Activated CD4-positive, alpha-beta memory T cell treated with anti-CD3 and anti-CD28 coated beads, Interleukin-2, amount 10 ng/mL, durations not matched to agents 7 days and 5 days (primary cell): Measurements from ENCODE around the gene PARP8. TPM values are rescaled to one million over a fixed set of nuclear protein-coding genes. Genes with fewer than 3 reads are reported as not detected.

Source experiments
- CTCF ChIA-PET: fragments of 350-600 bp; sonication (Branson Sonifier 250); formaldehyde crosslinking; loops from one replicate; lab custom pipeline; 2021; ENCODE audit warnings: antibody characterized with exemption, inconsistent platforms; lab: Charles Lee
- POLR2A ChIA-PET: fragments of 350-600 bp; sonication (Branson Sonifier 250); formaldehyde crosslinking; loops from one replicate; lab custom pipeline; 2021; ENCODE audit warnings: antibody characterized with exemption; lab: Charles Lee
- DNase-seq: peaks from one replicate; pipeline ENCODE4 v3.0.0-alpha.2; 2020
- H3K27ac Mint-ChIP-seq: one replicate; pipeline ENCODE4 v1.8.0; 2021; ENCODE audit warnings: mild to moderate bottlenecking, mixed read lengths
- H3K27me3 Mint-ChIP-seq: one replicate; pipeline ENCODE4 v1.8.0; 2021; ENCODE audit warnings: mixed read lengths
- H3K36me3 Mint-ChIP-seq: one replicate; pipeline ENCODE4 v1.8.0; 2021; ENCODE audit warnings: low read depth, mixed read lengths
- H3K4me1 Mint-ChIP-seq: one replicate; pipeline ENCODE4 v1.8.0; 2021; ENCODE audit warnings: mixed read lengths
- H3K4me3 Mint-ChIP-seq: one replicate; pipeline ENCODE4 v1.8.0; 2021; ENCODE audit warnings: mild to moderate bottlenecking, mixed read lengths
- H3K9me3 Mint-ChIP-seq: one replicate; pipeline ENCODE4 v1.8.0; 2021; ENCODE audit warnings: mixed read lengths
- total RNA-seq, 2 experiments: library from RNA; stranded (reverse); gene quantifications; one replicate each; pipeline ENCODE4 v1.2.3, GENCODE V29; 2021

Gene PARP8
- total RNA-seq, 2 experiments from 2014 or later = 91.7 to 96.2 TPM

DNA sequence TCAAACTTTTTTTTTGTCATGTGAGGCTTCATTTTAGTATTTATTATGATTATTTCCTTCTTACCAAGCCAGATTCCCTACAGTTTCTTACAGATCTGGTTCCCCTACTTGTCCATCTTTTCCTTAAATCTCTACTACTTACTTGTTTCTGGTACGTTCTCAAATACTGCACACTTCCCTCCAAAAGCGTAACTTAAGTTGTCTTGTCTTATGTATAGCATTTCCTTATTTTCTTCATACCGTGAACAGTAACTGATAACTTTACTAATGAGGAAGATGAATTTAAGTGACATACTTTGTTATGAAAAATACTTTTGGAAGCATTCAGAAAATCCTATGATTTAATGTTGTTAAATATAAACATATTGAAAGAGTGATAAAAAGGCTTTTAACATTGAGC lies 67.3 kb downstream of the PARP8 start:
- Mint-ChIP-seq H3K4me3 (no peak overlapping the region), H3K9me3 (no peaks in the 10 kb centered on the region), H3K27me3 (no peaks in the 10 kb centered on the region), H3K36me3 (peaks cover 23% of the 10 kb centered on the region), H3K4me1 (peaks cover 1% of the 10 kb centered on the region), H3K27ac (no peak overlapping the region)
- no peak for DNase-seq
- ChIA-PET POLR2A (interaction anchor here (0.6 to 1.3 kb wide), 2 partner anchors 10 to 13 kb away, joined by 3 read pairs; no protein-coding TSS in a partner anchor), CTCF (no interaction called here)

DNA sequence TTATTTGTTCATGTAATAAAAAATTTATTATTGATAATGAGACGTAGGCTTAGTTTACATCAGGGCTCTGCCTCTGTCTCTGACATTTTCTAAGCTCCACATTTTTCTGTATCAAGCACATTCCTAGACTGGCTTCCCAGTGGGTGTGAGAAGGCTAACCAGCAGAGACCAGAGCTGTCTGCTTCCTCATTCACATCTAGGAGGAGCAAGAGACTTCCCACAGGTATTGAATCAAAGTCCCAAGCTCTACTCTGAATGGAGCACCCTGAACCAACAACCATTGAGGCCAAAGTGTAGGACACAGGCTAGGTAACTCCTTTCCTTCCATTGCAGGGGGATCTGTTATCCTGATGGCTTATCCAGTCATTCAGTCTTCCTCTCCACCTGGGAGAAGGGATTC lies 72.4 kb downstream of the PARP8 start:
- DNase-seq = no peak
- peaks cover 17% of the 10 kb centered on the region for H3K4me1 Mint-ChIP-seq
- H3K27ac Mint-ChIP-seq = no peak overlapping the region
- POLR2A ChIA-PET = no interaction called here
- H3K4me3 Mint-ChIP-seq = no peak overlapping the region
- H3K9me3 Mint-ChIP-seq = no peaks in the 10 kb centered on the region
- H3K36me3 Mint-ChIP-seq = peaks cover 16% of the 10 kb centered on the region
- H3K27me3 Mint-ChIP-seq = no peaks in the 10 kb centered on the region
- CTCF ChIA-PET = interaction anchor here (1.1 kb wide), 1 partner anchor 8 kb away, joined by 3 read pairs; no protein-coding TSS in a partner anchor

GRCh38 chr5:50740832-50741231 lies 74.4 kb downstream of the PARP8 start:
- Mint-ChIP-seq H3K27me3 (no peaks in the 10 kb centered on the region), H3K4me3 (no peak overlapping the region), H3K27ac (no peak overlapping the region), H3K36me3 (peaks cover 21% of the 10 kb centered on the region), H3K4me1 (peaks cover 35% of the 10 kb centered on the region), H3K9me3 (no peaks in the 10 kb centered on the region)
- CTCF ChIA-PET = interaction anchor here (0.8 to 0.9 kb wide), 2 partner anchors 11 kb away, joined by 3 read pairs; no protein-coding TSS in a partner anchor
- DNase-seq = no peak
- POLR2A ChIA-PET = interaction anchor here (0.5 kb wide), 1 partner anchor 18 kb away, joined by 3 read pairs; no protein-coding TSS in a partner anchor

GRCh38 chr5:50744776-50745175 lies 78.3 kb downstream of the PARP8 start:
- CTCF ChIA-PET = interaction anchor here (1.0 kb wide), 1 partner anchor 304 kb away, joined by 4 read pairs; no protein-coding TSS in a partner anchor
- H3K27me3 Mint-ChIP-seq = no peaks in the 10 kb centered on the region
- H3K4me1 Mint-ChIP-seq = peaks cover 59% of the 10 kb centered on the region
- no peak for DNase-seq
- peaks cover 37% of the 10 kb centered on the region for H3K36me3 Mint-ChIP-seq
- H3K27ac Mint-ChIP-seq = peak overlapping the region; percentile 79
- POLR2A ChIA-PET = interaction anchor here (0.8 to 2.9 kb wide), 3 partner anchors 18 to 78 kb away, joined by 3 to 14 read pairs (median 3); partner anchors contain the start of gene PARP8
- H3K4me3 Mint-ChIP-seq = peak overlapping the region; percentile 86
- H3K9me3 Mint-ChIP-seq = no peaks in the 10 kb centered on the region

- ChIA-PET POLR2A (interaction anchor here (0.6 to 2.9 kb wide), 5 partner anchors 19 to 307 kb away, joined by 3 to 14 read pairs (median 3); partner anchors contain the start of gene PARP8), CTCF (interaction anchor here (0.6 to 1.1 kb wide), 3 partner anchors 194 to 420 kb away, joined by 3 to 4 read pairs (median 3); partner anchors contain the start of gene EMB)
- Mint-ChIP-seq H3K4me1 (peaks cover 63% of the 10 kb centered on the region), H3K27ac (peak overlapping the region; percentile 79), H3K27me3 (no peaks in the 10 kb centered on the region), H3K36me3 (peaks cover 34% of the 10 kb centered on the region), H3K4me3 (peak overlapping the region; percentile 86), H3K9me3 (no peaks in the 10 kb centered on the region)
- no peak for DNase-seq
Measured at GRCh38 chr5:50745221-50745910, 78.9 kb downstream of the PARP8 start.

- ChIA-PET CTCF (interaction anchor here (0.5 to 0.8 kb wide), 2 partner anchors 18 to 78 kb away, joined by 3 to 4 read pairs; no protein-coding TSS in a partner anchor), POLR2A (interaction anchor here (0.6 to 1.5 kb wide), 2 partner anchors 158 to 308 kb away, joined by 4 read pairs; partner anchors contain the start of gene EMB)
- Mint-ChIP-seq H3K27me3 (no peaks in the 10 kb centered on the region), H3K4me3 (no peak overlapping the region), H3K36me3 (peaks cover 42% of the 10 kb centered on the region), H3K27ac (peak overlapping the region; percentile 9), H3K9me3 (no peaks in the 10 kb centered on the region), H3K4me1 (peaks cover 57% of the 10 kb centered on the region)
- no peak for DNase-seq
Measured at GRCh38 chr5:50749181-50749580, 82.7 kb downstream of the PARP8 start.

DNA sequence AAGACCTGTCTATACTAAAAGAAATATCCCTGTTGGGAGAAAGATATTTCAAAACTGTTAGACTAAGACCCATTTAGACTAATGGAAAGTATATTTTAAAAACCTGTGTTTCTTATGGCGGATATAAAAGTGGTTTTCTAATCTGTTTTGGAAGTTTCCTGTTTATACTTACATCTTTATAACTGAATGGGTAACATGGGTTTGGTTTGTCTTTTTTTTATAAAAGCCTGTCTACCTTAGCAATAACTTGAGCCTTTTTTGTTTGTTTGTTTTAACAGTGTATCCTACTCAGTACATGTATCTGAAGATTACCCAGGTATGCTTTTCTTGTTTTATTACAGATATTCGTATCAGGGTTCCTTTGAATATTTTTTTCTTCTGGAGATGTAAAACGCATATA lies 83.4 kb downstream of the PARP8 start:
- Mint-ChIP-seq H3K36me3 (peaks cover 44% of the 10 kb centered on the region), H3K27me3 (no peaks in the 10 kb centered on the region), H3K4me3 (peak overlapping the region; percentile 35), H3K9me3 (no peaks in the 10 kb centered on the region), H3K27ac (peak overlapping the region; percentile 50), H3K4me1 (peaks cover 50% of the 10 kb centered on the region)
- POLR2A ChIA-PET = no interaction called here
- CTCF ChIA-PET = interaction anchor here (1.5 to 2.6 kb wide), 2 partner anchors 26 to 309 kb away, joined by 3 to 12 read pairs; partner anchors contain the start of gene EMB
- no peak for DNase-seq

GRCh38 chr5:50751064-50751657 lies 84.7 kb downstream of the PARP8 start:
- Mint-ChIP-seq H3K4me3 (no peak overlapping the region), H3K27ac (no peak overlapping the region), H3K4me1 (peaks cover 39% of the 10 kb centered on the region), H3K27me3 (no peaks in the 10 kb centered on the region), H3K9me3 (peaks cover 2% of the 10 kb centered on the region), H3K36me3 (peaks cover 48% of the 10 kb centered on the region)
- DNase-seq = peak; percentile 50
- POLR2A ChIA-PET = no interaction called here
- CTCF ChIA-PET = interaction anchor here (1.0 to 2.6 kb wide), 6 partner anchors 8 to 310 kb away, joined by 3 to 12 read pairs (median 4); partner anchors contain the start of gene EMB

DNA sequence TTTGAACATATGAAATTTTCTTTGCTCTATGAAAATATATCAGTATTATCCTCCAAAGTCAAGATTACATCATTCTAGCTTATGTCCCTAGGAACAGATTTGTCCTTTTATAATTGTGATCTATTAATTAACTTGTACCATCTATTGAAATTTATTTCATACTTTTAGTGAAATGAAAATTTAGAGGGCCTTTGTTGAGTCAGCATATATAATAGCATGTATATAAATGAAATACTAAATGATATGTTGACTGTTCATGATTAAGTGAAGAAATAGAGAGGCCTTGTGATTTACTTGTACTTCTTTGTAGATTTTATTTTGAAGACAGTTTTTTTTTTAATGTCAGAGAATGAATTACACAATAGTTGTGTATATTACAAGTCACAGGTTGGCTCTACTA lies 86.4 kb downstream of the PARP8 start:
- Mint-ChIP-seq H3K4me1 (peaks cover 33% of the 10 kb centered on the region), H3K9me3 (peaks cover 2% of the 10 kb centered on the region), H3K4me3 (no peak overlapping the region), H3K27me3 (no peaks in the 10 kb centered on the region), H3K27ac (no peak overlapping the region), H3K36me3 (peaks cover 52% of the 10 kb centered on the region)
- CTCF ChIA-PET = interaction anchor here (1.4 kb wide), 1 partner anchor 239 kb away, joined by 4 read pairs; no protein-coding TSS in a partner anchor
- DNase-seq = no peak
- POLR2A ChIA-PET = no interaction called here

DNA sequence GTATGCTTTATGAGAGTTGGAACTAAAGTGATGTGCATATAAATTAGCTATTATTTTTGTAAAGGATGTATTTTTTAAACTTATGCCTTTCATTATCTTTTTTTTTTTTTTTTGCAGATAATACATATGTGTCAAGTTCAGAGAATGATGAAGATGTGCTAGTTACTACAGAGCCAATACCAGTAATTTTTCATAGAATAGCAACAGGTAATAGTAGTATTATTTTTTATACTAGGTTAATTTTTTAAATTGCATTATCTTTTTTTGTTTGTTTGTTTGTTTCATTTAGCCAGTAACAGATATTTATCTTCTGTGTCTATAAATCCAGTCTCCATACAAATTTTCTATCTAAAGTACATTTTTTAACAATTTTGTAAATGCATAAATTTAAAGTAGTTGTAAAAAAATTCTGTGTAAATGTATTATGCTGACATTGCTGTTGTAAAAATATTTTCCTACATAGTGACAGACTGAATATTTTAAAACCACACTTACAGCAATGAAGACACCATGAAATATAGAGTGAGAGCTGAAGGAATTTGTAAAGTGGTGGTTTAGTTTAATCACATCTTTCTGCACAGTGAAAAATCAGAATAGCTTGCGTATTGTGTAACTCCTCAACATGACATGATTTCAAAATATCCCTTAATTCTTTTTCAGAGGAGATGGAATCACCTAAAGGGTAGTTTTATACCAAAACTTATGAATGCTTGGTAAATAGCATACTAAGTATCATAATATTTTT lies 93.3 kb downstream of the PARP8 start:
- H3K27ac Mint-ChIP-seq = no peak overlapping the region

DNA sequence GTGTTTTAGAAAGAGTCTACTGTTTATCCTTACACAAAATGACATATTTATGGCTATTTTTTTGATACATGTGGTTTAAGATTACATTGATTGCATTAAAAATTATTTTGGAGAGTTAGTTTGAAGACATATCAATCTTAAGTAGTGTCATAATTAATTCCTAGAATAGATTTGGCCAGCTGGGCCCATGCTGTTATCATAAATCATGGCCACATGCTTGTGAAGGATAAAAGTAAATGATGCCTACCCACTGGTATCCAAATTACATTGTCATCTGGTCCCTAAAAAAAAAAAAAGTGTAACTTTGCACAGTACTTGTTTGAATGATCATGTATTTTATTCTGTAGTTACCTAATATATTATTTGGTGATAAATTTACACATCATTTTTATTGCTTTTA lies 96.9 kb downstream of the PARP8 start:
- Mint-ChIP-seq H3K4me3 (no peak overlapping the region), H3K9me3 (no peaks in the 10 kb centered on the region), H3K36me3 (peaks cover 55% of the 10 kb centered on the region), H3K4me1 (peaks cover 12% of the 10 kb centered on the region), H3K27ac (no peak overlapping the region), H3K27me3 (no peaks in the 10 kb centered on the region)
- POLR2A ChIA-PET = no interaction called here
- CTCF ChIA-PET = interaction anchor here (0.7 kb wide), 1 partner anchor 12 kb away, joined by 4 read pairs; no protein-coding TSS in a partner anchor
- DNase-seq = no peak

More for the DNA sequence above, 93.3 kb downstream of the PARP8 start:
- POLR2A ChIA-PET = interaction anchor here (0.6 kb wide), 1 partner anchor 19 kb away, joined by 3 read pairs; no protein-coding TSS in a partner anchor
- Mint-ChIP-seq H3K9me3 (peaks cover 2% of the 10 kb centered on the region), H3K4me1 (no peaks in the 10 kb centered on the region), H3K4me3 (no peak overlapping the region), H3K36me3 (peaks cover 59% of the 10 kb centered on the region), H3K27me3 (no peaks in the 10 kb centered on the region)
- CTCF ChIA-PET = interaction anchor here (1.4 kb wide), 1 partner anchor 8 kb away, joined by 3 read pairs; no protein-coding TSS in a partner anchor
- no peak for DNase-seq

DNA sequence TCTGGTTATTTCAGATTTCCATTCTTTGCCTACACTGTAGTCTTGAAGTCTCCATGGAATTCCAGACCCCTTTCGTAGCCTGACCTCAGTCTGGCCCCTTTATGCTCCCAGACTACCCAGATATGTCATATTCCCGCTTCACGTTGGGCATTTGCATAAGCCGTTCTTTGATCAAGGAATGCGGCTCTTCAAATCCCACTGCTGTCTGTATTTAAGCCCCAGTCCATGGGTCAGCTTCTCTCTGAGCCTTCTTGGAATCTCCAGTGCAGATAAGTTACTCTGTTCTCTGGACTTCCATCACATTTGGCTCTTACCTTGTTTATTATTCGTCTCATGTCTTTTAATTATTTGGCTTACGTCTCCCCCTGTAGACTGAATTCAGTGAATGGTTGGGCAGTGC lies 97.4 kb downstream of the PARP8 start:
- POLR2A ChIA-PET = no interaction called here

More for the DNA sequence above, 97.4 kb downstream of the PARP8 start:
- DNase-seq = no peak
- Mint-ChIP-seq H3K27ac (no peak overlapping the region), H3K4me3 (no peak overlapping the region), H3K9me3 (no peaks in the 10 kb centered on the region), H3K36me3 (peaks cover 60% of the 10 kb centered on the region), H3K4me1 (peaks cover 12% of the 10 kb centered on the region), H3K27me3 (no peaks in the 10 kb centered on the region)
- CTCF ChIA-PET = interaction anchor here (0.7 kb wide), 1 partner anchor 13 kb away, joined by 4 read pairs; no protein-coding TSS in a partner anchor
